Subcutaneous abdominal adipose tissue (tissue), 5 donors: ENCODE data around the gene GYPC.

Experiments used
- H3K27ac ChIP-seq: one replicate; pipeline ENCODE4 v1.7.0; 2013; ENCODE audit warnings: low read depth, mild to moderate bottlenecking, inconsistent platforms, low read length, moderate library complexity
- H3K27me3 ChIP-seq, 5 donors: one replicate each; pipeline ENCODE4 v1.7.0; 2013; ENCODE audit warnings: low read length in 5 of 5, inconsistent platforms in 1 of 5; ENCODE audit not compliant: control insufficient read depth in 5 of 5, insufficient read depth in 4 of 5
- H3K36me3 ChIP-seq, 5 donors: one replicate each; pipeline ENCODE4 v1.7.0; 2013; ENCODE audit warnings: low read length in 5 of 5; ENCODE audit not compliant: control insufficient read depth in 5 of 5, insufficient read depth in 5 of 5
- H3K4me1 ChIP-seq, 5 donors: one replicate each; pipeline ENCODE4 v1.7.0; 2013; ENCODE audit warnings: low read length in 5 of 5, mild to moderate bottlenecking in 3 of 5, moderate library complexity in 1 of 5; ENCODE audit not compliant: control insufficient read depth in 5 of 5, insufficient read depth in 5 of 5
- H3K4me3 ChIP-seq, 5 donors: one replicate each; pipeline ENCODE4 v1.7.0; 2013; ENCODE audit warnings: low read length in 5 of 5, low read depth in 1 of 5
- H3K9ac ChIP-seq, 5 donors: one replicate each; pipeline ENCODE4 v1.7.0; 2013; ENCODE audit warnings: low read length in 5 of 5, mild to moderate bottlenecking in 4 of 5, moderate library complexity in 3 of 5
- H3K9me3 ChIP-seq, 5 donors: one replicate each; pipeline ENCODE4 v1.7.0; 2013; ENCODE audit warnings: low read length in 5 of 5; ENCODE audit not compliant: control insufficient read depth in 5 of 5
- donor health status: healthy.
- donor health status: healthy.
- donor health status: healthy.
- donor health status: healthy.
- donor health status: healthy.

GYPC gene

DNA sequence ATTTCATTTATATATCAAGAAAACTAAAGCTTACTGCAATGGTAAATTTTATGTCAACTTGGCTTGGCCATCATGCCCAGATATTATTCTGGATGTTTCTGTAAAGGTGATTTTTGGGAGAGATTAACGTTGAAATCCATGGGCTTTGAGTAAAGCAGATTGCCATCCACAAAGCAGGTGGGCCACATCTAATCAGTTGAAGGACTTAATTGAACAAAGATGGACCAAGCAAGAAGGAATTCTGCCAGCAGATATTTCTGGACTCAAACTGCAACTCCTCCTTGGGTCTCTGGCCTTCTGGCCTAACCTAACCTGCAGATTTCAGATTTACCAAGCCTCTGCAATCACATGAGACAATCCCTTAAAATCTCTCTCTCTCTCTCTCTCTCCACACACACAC lies 77.8 kb downstream of the GYPC start:
- Histone ChIP-seq H3K27ac (no peak overlapping the region), H3K36me3 (no peaks in the 10 kb centered on the region), H3K4me1 (peaks cover 0 to 17% (median 0%) of the 10 kb centered on the region in 5 donors), H3K4me3 (no peak overlapping the region), H3K27me3 (no peaks in the 10 kb centered on the region), H3K9ac (no peak overlapping the region), H3K9me3 (no peaks in the 10 kb centered on the region)

DNA sequence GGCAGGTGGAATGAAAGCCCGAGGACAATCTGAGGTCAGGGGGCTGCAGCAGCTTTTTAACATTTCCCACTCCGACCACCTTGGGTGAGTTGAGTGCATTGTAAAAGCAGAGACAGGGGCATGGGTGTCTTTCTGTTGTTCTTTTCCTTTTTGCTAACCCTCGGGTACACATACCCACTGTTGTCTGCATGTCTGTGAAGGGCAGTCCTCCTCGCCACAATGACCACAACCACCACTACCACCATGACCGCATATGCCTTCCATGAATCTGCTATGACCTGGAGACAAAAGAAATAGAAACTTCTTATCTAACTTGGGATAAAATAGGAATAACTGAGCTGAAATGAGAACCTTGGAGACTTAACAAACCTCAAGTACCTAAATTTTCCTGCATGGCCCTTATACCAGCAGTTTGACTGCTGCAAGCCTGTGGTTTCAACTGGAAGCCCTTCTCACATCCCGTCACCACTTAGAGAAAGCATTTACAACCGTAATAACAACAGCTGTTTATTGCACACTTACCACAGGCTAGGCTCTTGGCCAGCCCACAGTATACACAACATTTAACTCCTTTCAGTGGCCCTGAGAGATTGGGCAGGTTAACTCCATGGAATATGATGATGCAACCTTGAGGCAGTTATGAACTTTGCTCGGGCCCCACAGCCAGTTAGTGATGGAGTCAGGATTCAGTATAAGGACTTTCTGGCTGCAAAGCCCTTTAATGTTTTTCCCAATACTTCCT lies 80.3 kb downstream of the GYPC start:
- Histone ChIP-seq H3K9me3 (no peaks in the 10 kb centered on the region), H3K36me3 (no peaks in the 10 kb centered on the region), H3K9ac (no peak overlapping the region), H3K4me1 (peaks cover 0 to 10% (median 0%) of the 10 kb centered on the region in 5 donors), H3K27me3 (no peaks in the 10 kb centered on the region), H3K4me3 (no peak overlapping the region), H3K27ac (no peak overlapping the region)

DNA sequence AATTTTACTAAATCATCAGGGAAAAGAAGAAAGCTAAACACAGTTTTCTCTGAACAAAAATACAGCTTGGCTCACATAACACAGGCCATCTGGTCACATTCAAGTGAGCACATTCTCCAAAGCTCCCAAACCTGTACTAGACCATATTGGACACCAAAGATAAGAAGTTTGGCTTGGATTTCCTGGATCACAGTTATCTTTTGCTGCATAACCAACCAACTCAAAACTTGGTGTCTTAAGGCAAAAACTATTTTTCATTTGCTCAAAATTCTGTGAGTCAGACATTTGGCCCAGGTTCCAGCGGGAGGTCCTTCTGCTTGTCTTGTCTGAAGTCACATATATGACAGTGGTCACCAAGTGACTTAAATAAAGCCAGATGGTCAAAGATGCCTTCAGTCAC lies 83.2 kb downstream of the GYPC start:
- H3K4me1 ChIP-seq, result peaks cover 0 to 7% (median 0%) of the 10 kb centered on the region in 5 donors
- no peak overlapping the region for H3K4me3 ChIP-seq
- no peak overlapping the region for H3K27ac ChIP-seq
- H3K9ac ChIP-seq, result no peak overlapping the region
- H3K9me3 ChIP-seq, result no peaks in the 10 kb centered on the region
- no peaks in the 10 kb centered on the region for H3K27me3 ChIP-seq
- H3K36me3 ChIP-seq, result no peaks in the 10 kb centered on the region

DNA sequence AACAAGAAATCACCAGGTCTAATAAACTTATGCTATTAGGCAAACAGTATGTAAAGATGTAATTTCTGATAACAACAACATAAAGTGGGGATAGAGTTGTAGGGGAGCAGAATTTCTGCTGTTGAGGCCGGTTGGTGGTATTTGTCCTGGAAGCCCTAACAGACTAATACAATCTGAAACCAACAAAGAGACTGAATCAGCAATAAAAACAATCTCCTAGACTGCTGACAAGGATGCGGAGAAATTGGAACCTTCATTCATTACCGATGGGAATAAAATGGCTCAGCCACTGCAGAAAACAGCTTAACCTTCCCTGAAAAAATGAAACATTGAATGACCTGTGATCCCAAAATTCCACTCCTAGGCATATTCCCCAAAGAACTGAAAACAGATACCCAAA lies 88.7 kb downstream of the GYPC start:
- H3K36me3 ChIP-seq, result no peaks in the 10 kb centered on the region
- no peak overlapping the region for H3K4me3 ChIP-seq
- no peaks in the 10 kb centered on the region for H3K9me3 ChIP-seq
- H3K27me3 ChIP-seq, result no peaks in the 10 kb centered on the region
- peaks cover 0 to 4% (median 0%) of the 10 kb centered on the region in 5 donors for H3K4me1 ChIP-seq
- no peak overlapping the region for H3K9ac ChIP-seq
- no peak overlapping the region for H3K27ac ChIP-seq
